Endothelial cell of umbilical vein (primary cell): ENCODE measurements around the gene NSMCE3. TPM values are rescaled to one million over a fixed set of nuclear protein-coding genes. Genes with fewer than 3 reads are reported as not detected.

Experiments
- BruUV-seq: library from RNA; stranded (reverse); fragments of 400-500 nt; replicated peaks from 2 replicates; lab custom pipeline; 2021; lab: Mats Ljungman, UMichigan
- CTCF ChIA-PET: fragments of 300-600, 350-600 bp; sonication (Branson Sonifier 250); formaldehyde crosslinking; loops from one replicate; lab custom pipeline; 2021; ENCODE audit warnings: antibody characterized with exemption, inconsistent platforms; lab: Charles Lee
- POLR2A ChIA-PET: fragments of 300-600, 350-600 bp; sonication (Branson Sonifier 250); formaldehyde crosslinking; loops from one replicate; lab custom pipeline; 2021; ENCODE audit warnings: antibody characterized with exemption, inconsistent platforms; lab: Charles Lee
- DNase-seq: peaks from one replicate; pipeline ENCODE4 v3.0.0-alpha.2; 2011; ENCODE audit warnings: low read depth, low spot score
- FAIRE-seq: peaks from 2 replicates; lab custom pipeline; 2011; peaks lifted over from hg19 to GRCh38; lab: Jason Lieb, UNC
- H2AFZ ChIP-seq: 2 replicates; pipeline ENCODE4 v1.6.0; 2012; ENCODE audit warnings: low read depth, low read length, control low read depth, inconsistent platforms
- H3K27ac ChIP-seq: 2 replicates; pipeline ENCODE4 v1.5.1; 2011; ENCODE audit warnings: low read depth, mild to moderate bottlenecking, control low read depth, low read length, moderate library complexity; ENCODE audit not compliant: insufficient read depth
- H3K27me3 ChIP-seq, 2 experiments: 2 replicates each; pipeline versions ENCODE4 v1.6.0 to v1.6.1; 2011; ENCODE audit warnings: low read length in 2 of 2, mixed read lengths in 1 of 2; ENCODE audit not compliant: control insufficient read depth in 2 of 2, insufficient read depth in 2 of 2
- H3K36me3 ChIP-seq, 2 experiments: 2 replicates in 1 of 2; 3 replicates in 1 of 2; pipeline ENCODE4 v1.5.1; 2011; ENCODE audit warnings: low read length in 2 of 2, mild to moderate bottlenecking in 1 of 2, moderate library complexity in 1 of 2; ENCODE audit not compliant: control insufficient read depth in 2 of 2, insufficient read depth in 2 of 2; ENCODE audit errors: extremely low read depth in 1 of 2
- H3K4me1 ChIP-seq: 3 replicates; pipeline ENCODE4 v1.5.1; 2011; ENCODE audit warnings: mild to moderate bottlenecking, low read length; ENCODE audit not compliant: control insufficient read depth, insufficient read depth; ENCODE audit errors: extremely low read depth
- H3K4me2 ChIP-seq: 2 replicates; pipeline ENCODE4 v1.6.1; 2011; ENCODE audit warnings: low read length, control low read depth, mixed read lengths; ENCODE audit not compliant: insufficient read depth
- H3K4me3 ChIP-seq, 3 experiments: fragments of 200-600 bp in 1 of 3; sonication (generic), shearing (Covaris generic) in 1 of 3; replicated peaks in 1 of 3; 2 replicates each; pipeline ENCODE4 v1.5.1; 2011 to 2016; ENCODE audit warnings: control low read depth in 3 of 3, low read length in 3 of 3, mild to moderate bottlenecking in 2 of 3, inconsistent platforms in 1 of 3, low read depth in 1 of 3, moderate library complexity in 1 of 3; ENCODE audit not compliant: insufficient read depth in 1 of 3
- H3K79me2 ChIP-seq: 2 replicates; pipeline ENCODE4 v1.6.0; 2012; ENCODE audit warnings: low read length, inconsistent platforms; ENCODE audit not compliant: control insufficient read depth, insufficient read depth
- H3K9ac ChIP-seq: replicated peaks from 2 replicates; pipeline ENCODE3; 2011; ENCODE audit warnings: low read length, control low read depth; ENCODE audit not compliant: insufficient read depth; ENCODE audit errors: extremely low read depth
- H3K9me1 ChIP-seq: replicated peaks from 3 replicates; pipeline ENCODE4 v1.6.0; 2011; ENCODE audit warnings: mild to moderate bottlenecking, low read length; ENCODE audit not compliant: control insufficient read depth, insufficient read depth; ENCODE audit errors: extremely low read depth
- H3K9me3 ChIP-seq: replicated peaks from 2 replicates; pipeline ENCODE4 v1.5.1; 2012; ENCODE audit warnings: low read length, inconsistent platforms; ENCODE audit not compliant: control insufficient read depth, insufficient read depth
- H4K20me1 ChIP-seq: replicated peaks from 2 replicates; pipeline ENCODE3; 2011; ENCODE audit warnings: mild to moderate bottlenecking, low read length; ENCODE audit not compliant: control insufficient read depth, insufficient read depth; ENCODE audit errors: extremely low read depth
- EZH2 ChIP-seq: IDR thresholded peaks from 2 replicates; pipeline ENCODE4 v1.6.1; 2012; ENCODE audit warnings: borderline replicate concordance, low read depth, mild to moderate bottlenecking, moderate library complexity, low read length, inconsistent platforms; ENCODE audit not compliant: severe bottlenecking
- FOS ChIP-seq: IDR thresholded peaks from 2 replicates; pipeline ENCODE4 v1.6.1; 2011; ENCODE audit warnings: mild to moderate bottlenecking, low read length, moderate library complexity, borderline replicate concordance; ENCODE audit not compliant: insufficient read depth
- GATA2 ChIP-seq: IDR thresholded peaks from 2 replicates; pipeline ENCODE4 v1.7.0; 2011; ENCODE audit warnings: low read depth, mild to moderate bottlenecking, moderate library complexity, mixed read lengths, low read length; ENCODE audit not compliant: insufficient read length, insufficient read depth
- JUN ChIP-seq: IDR thresholded peaks from 2 replicates; pipeline ENCODE4 v1.6.1; 2011; ENCODE audit warnings: borderline replicate concordance, low read depth; ENCODE audit not compliant: insufficient read length, insufficient read depth
- MAX ChIP-seq: IDR thresholded peaks from 2 replicates; pipeline ENCODE4 v1.6.1; 2011; ENCODE audit not compliant: insufficient read depth, insufficient read length
- POLR2A ChIP-seq: IDR thresholded peaks from 2 replicates; pipeline ENCODE4 v1.6.1; 2012; ENCODE audit warnings: low read depth, mild to moderate bottlenecking, control low read depth, low read length
- POLR2AphosphoS5 ChIP-seq: IDR thresholded peaks from 2 replicates; pipeline ENCODE4 v1.6.1; 2012; ENCODE audit warnings: low read depth, mild to moderate bottlenecking, control low read depth, low read length, moderate library complexity; ENCODE audit not compliant: insufficient read depth
- dilution Hi-C: fragments of 300-500 bp; cut with MboI; formaldehyde crosslinking; loops from one replicate; pipeline ENCODE4 v1.15.0; 2019; ENCODE audit warnings: low sequenced_read_pairs; ENCODE audit not compliant: extremely low pct_ligation_motif_present
- intact Hi-C: fragments of 100-400 bp; cut with micrococcal nuclease; formaldehyde crosslinking; loops from one replicate; pipeline ENCODE4 v1.10.0; 2022
- polyA plus RNA-seq, 4 experiments: library from polyadenylated mRNA; depleted of rRNA in 3 of 4; stranded (reverse) in 3 of 4; unstranded in 1 of 4; fragments of >200 nt; gene quantifications; 2 replicates each; pipeline versions ENCODE4 v1.2.1 to v1.2.3, GENCODE V29; 2011 to 2012; ENCODE audit warnings: missing spikeins in 1 of 4
- total RNA-seq: library from RNA; stranded (reverse); gene quantifications from 2 replicates; pipeline ENCODE4 v1.2.3, GENCODE V29; 2021

The NSMCE3 gene
- total and polyA plus RNA-seq, 2 donors (not counting 3 experiments of a cell fraction or from before 2014, with no cell fraction given) = 4.5 to 5.8 TPM

- dilution Hi-C loops = no loop called here
- Histone ChIP-seq H3K4me3 (no peak overlapping the region), H3K9me3 (no peaks in the 10 kb centered on the region), H3K4me1 (peaks cover 5% of the 10 kb centered on the region), H3K27ac (no peak overlapping the region), H3K4me2 (no peak overlapping the region), H3K9me1 (no peaks in the 10 kb centered on the region), H4K20me1 (no peaks in the 10 kb centered on the region), H3K9ac (no peak overlapping the region), H2AFZ (no peak overlapping the region), H3K79me2 (no peaks in the 10 kb centered on the region), H3K27me3 (peaks cover 0 to 10% of the 10 kb centered on the region in 2 experiments), H3K36me3 (no peaks in the 10 kb centered on the region)
- intact Hi-C loops = no loop called here
- FAIRE-seq = no peak
- TF ChIP-seq JUN = no peak
- no peak for TF ChIP-seq POLR2AphosphoS5
- no peak for TF ChIP-seq MAX
- DNase-seq = no peak
- BruUV-seq = no TSS peak
- CTCF ChIA-PET = no interaction called here
- POLR2A ChIA-PET = no interaction called here
These were observed 5.3 kb upstream of the NSMCE3 start for GRCh38 chr15:29274946-29275345.

- H3K27ac ChIP-seq = no peak overlapping the region
- ChIA-PET POLR2A (no interaction called here), CTCF (no interaction called here)
- H3K9me3 ChIP-seq = no peaks in the 10 kb centered on the region
- peaks cover 0 to 10% of the 10 kb centered on the region in 2 experiments for H3K27me3 ChIP-seq
- BruUV-seq = no TSS peak
- intact Hi-C loops (no loop called here), dilution Hi-C loops (no loop called here)
- no peak overlapping the region for H3K4me2 ChIP-seq
- H3K9me1 ChIP-seq = no peaks in the 10 kb centered on the region
- no peak overlapping the region for H3K9ac ChIP-seq
- no peak overlapping the region for H2AFZ ChIP-seq
- no peak overlapping the region for H3K4me3 ChIP-seq
- H3K4me1 ChIP-seq = peaks cover 18% of the 10 kb centered on the region
- H3K36me3 ChIP-seq = no peaks in the 10 kb centered on the region
- H3K79me2 ChIP-seq = peaks cover 9% of the 10 kb centered on the region
- FAIRE-seq = no peak
- H4K20me1 ChIP-seq = peaks cover 3% of the 10 kb centered on the region
- no peak for TF ChIP-seq GATA2
- TF ChIP-seq POLR2A = no peak
- TF ChIP-seq EZH2 = no peak
- no peak for TF ChIP-seq FOS
- DNase-seq = no peak
These were observed 2.6 kb upstream of the NSMCE3 start for GRCh38 chr15:29272219-29272618.
